IMR-90 (cell line): ENCODE measurements around the gene OR2H1. TPM values are rescaled to one million over a fixed set of nuclear protein-coding genes. Genes with fewer than 3 reads are reported as not detected.

ENCODE experiments used
- ATAC-seq: fragments of 200-7000 bp; cut with Tn5 transposase; 2 replicates; pipeline ENCODE4 v1.9.1; 2020; ENCODE audit warnings: low read depth, mild to moderate bottlenecking, moderate library complexity
- BruUV-seq: library from RNA; stranded (reverse); fragments of 400-500 nt; replicated peaks from 2 replicates; lab custom pipeline; 2021; lab: Mats Ljungman, UMichigan
- CTCF ChIA-PET: fragments of 300-600 bp; formaldehyde crosslinking; extraction: SDS; loops from one replicate; lab custom pipeline; 2021; ENCODE audit warnings: antibody characterized with exemption; lab: Yijun Ruan, JAX
- POLR2A ChIA-PET: fragments of 300-600 bp; sonication (Branson Sonifier 250); formaldehyde crosslinking; loops from one replicate; lab custom pipeline; 2022; ENCODE audit warnings: antibody characterized with exemption; ENCODE audit not compliant: unreplicated experiment; lab: Charles Lee
- DNase-seq: peaks from one replicate; pipeline ENCODE4 v3.0.0; 2013
- H2AFZ ChIP-seq: replicated peaks from 2 replicates; pipeline ENCODE3; 2013; ENCODE audit warnings: low read length, mild to moderate bottlenecking; ENCODE audit not compliant: poor library complexity
- H2AK5ac ChIP-seq: 2 replicates; pipeline ENCODE4 v1.6.1; 2013; ENCODE audit warnings: low read depth, low read length, inconsistent platforms
- H2AK9ac ChIP-seq: replicated peaks from 2 replicates; pipeline ENCODE3; 2013; ENCODE audit warnings: mild to moderate bottlenecking, low read depth, low read length, moderate library complexity; ENCODE audit not compliant: poor library complexity
- H2BK120ac ChIP-seq: 2 replicates; pipeline ENCODE4 v1.6.1; 2013; ENCODE audit warnings: low read depth, low read length, inconsistent platforms
- H2BK15ac ChIP-seq: 3 replicates; pipeline ENCODE4 v1.6.1; 2013; ENCODE audit warnings: low read depth, low read length, inconsistent platforms
- H2BK20ac ChIP-seq: 2 replicates; pipeline ENCODE4 v1.6.1; 2013; ENCODE audit warnings: low read depth, mild to moderate bottlenecking, inconsistent platforms, low read length, moderate library complexity
- H2BK5ac ChIP-seq: 2 replicates; pipeline ENCODE4 v1.6.1; 2013; ENCODE audit warnings: mild to moderate bottlenecking, low read depth, low read length, inconsistent platforms; ENCODE audit not compliant: poor library complexity, severe bottlenecking
- H3K14ac ChIP-seq: replicated peaks from 2 replicates; pipeline ENCODE4 v1.6.1; 2013; ENCODE audit warnings: low read depth, low read length, inconsistent platforms
- H3K18ac ChIP-seq: 2 replicates; pipeline ENCODE4 v1.6.1; 2013; ENCODE audit warnings: low read depth, low read length, control low read depth
- H3K23ac ChIP-seq: 2 replicates; pipeline ENCODE4 v1.6.1; 2013; ENCODE audit warnings: low read depth, low read length, inconsistent platforms
- H3K27ac ChIP-seq: 2 replicates; pipeline ENCODE4 v1.5.1; 2013; ENCODE audit warnings: mild to moderate bottlenecking, control low read depth, low read length; ENCODE audit not compliant: insufficient read depth
- H3K27me3 ChIP-seq: 2 replicates; pipeline ENCODE4 v1.6.1; 2013; ENCODE audit warnings: low read length; ENCODE audit not compliant: control insufficient read depth, insufficient read depth
- H3K36me3 ChIP-seq: 2 replicates; pipeline ENCODE4 v1.6.1; 2013; ENCODE audit warnings: low read length, mixed read lengths; ENCODE audit not compliant: control insufficient read depth, insufficient read depth
- H3K4ac ChIP-seq: 2 replicates; pipeline ENCODE4 v1.6.1; 2013; ENCODE audit warnings: low read depth, low read length, inconsistent platforms
- H3K4me1 ChIP-seq: 2 replicates; pipeline ENCODE4 v1.6.1; 2013; ENCODE audit warnings: low read length, mixed read lengths; ENCODE audit not compliant: control insufficient read depth, insufficient read depth
- H3K4me2 ChIP-seq: 2 replicates; pipeline ENCODE4 v1.6.1; 2013; ENCODE audit warnings: low read depth, mild to moderate bottlenecking, control low read depth, low read length, moderate library complexity
- H3K4me3 ChIP-seq: 2 replicates; pipeline ENCODE4 v1.5.1; 2013; ENCODE audit warnings: low read depth, mild to moderate bottlenecking, control low read depth, low read length, moderate library complexity; ENCODE audit not compliant: insufficient read depth
- H3K56ac ChIP-seq: 2 replicates; pipeline ENCODE4 v1.6.1; 2013; ENCODE audit warnings: low read length, inconsistent platforms; ENCODE audit not compliant: insufficient read depth; ENCODE audit errors: extremely low read depth
- H3K79me1 ChIP-seq, 2 experiments: 2 replicates each; pipeline ENCODE4 v1.6.1; 2013; ENCODE audit warnings: low read length in 2 of 2, inconsistent platforms in 1 of 2, low read depth in 1 of 2
- H3K9ac ChIP-seq: 2 replicates; pipeline ENCODE4 v1.6.1; 2013; ENCODE audit warnings: low read depth, low read length, control low read depth
- H3K9me1 ChIP-seq: 2 replicates; pipeline ENCODE4 v1.6.1; 2013; ENCODE audit warnings: low read length, inconsistent platforms; ENCODE audit not compliant: insufficient read depth
- H3K9me3 ChIP-seq: 2 replicates; pipeline ENCODE4 v1.6.1; 2013; ENCODE audit warnings: low read length; ENCODE audit not compliant: control insufficient read depth, insufficient read depth
- H4K20me1 ChIP-seq: 2 replicates; pipeline ENCODE4 v1.6.1; 2013; ENCODE audit warnings: low read length, inconsistent platforms; ENCODE audit not compliant: insufficient read depth
- H4K5ac ChIP-seq: 2 replicates; pipeline ENCODE4 v1.6.1; 2013; ENCODE audit warnings: mild to moderate bottlenecking, low read depth, low read length, control low read depth
- H4K8ac ChIP-seq, 2 experiments: 2 replicates each; pipeline ENCODE4 v1.6.1; 2013; ENCODE audit warnings: low read depth in 2 of 2, low read length in 2 of 2, control low read depth in 1 of 2, inconsistent platforms in 1 of 2
- H4K91ac ChIP-seq: 2 replicates; pipeline ENCODE4 v1.6.1; 2013; ENCODE audit warnings: low read depth, low read length, inconsistent platforms; ENCODE audit not compliant: insufficient read depth
- BHLHE40 ChIP-seq: fragments of 150-350 bp; IDR thresholded peaks from 2 replicates; pipeline ENCODE4 v1.6.1; 2016; ENCODE audit warnings: mild to moderate bottlenecking, low read depth, low read length
- CEBPB ChIP-seq: IDR thresholded peaks from 2 replicates; pipeline ENCODE4 v1.6.1; 2012; ENCODE audit warnings: low read depth, low read length, improper control_type of control experiment
- CHD1 ChIP-seq: IDR thresholded peaks from 2 replicates; pipeline ENCODE4 v1.6.1; 2012; ENCODE audit warnings: low read depth, low read length, improper control_type of control experiment
- CTCF ChIP-seq: conservative IDR thresholded peaks from 2 replicates; pipeline ENCODE4 v1.5.1; 2012; ENCODE audit warnings: mild to moderate bottlenecking, low read depth, low read length, improper control_type of control experiment
- ELK1 ChIP-seq: fragments of 150-350 bp; IDR thresholded peaks from 2 replicates; pipeline ENCODE4 v1.6.1; 2016; ENCODE audit warnings: low read depth, mild to moderate bottlenecking, low read length, moderate library complexity, borderline replicate concordance
- FOS ChIP-seq: fragments of 150-350 bp; IDR thresholded peaks from 2 replicates; pipeline ENCODE4 v1.6.1; 2016; ENCODE audit warnings: low read depth, low read length
- MAFK ChIP-seq: IDR thresholded peaks from 2 replicates; pipeline ENCODE4 v1.6.1; 2012; ENCODE audit warnings: low read depth, low read length, improper control_type of control experiment
- MAZ ChIP-seq: IDR thresholded peaks from 2 replicates; pipeline ENCODE4 v1.6.1; 2012; ENCODE audit warnings: low read depth, mild to moderate bottlenecking, low read length, improper control_type of control experiment, moderate library complexity, borderline replicate concordance
- MXI1 ChIP-seq: IDR thresholded peaks from 2 replicates; pipeline ENCODE4 v1.6.1; 2012; ENCODE audit warnings: low read depth, mild to moderate bottlenecking, low read length, moderate library complexity, borderline replicate concordance
- NFE2L2 ChIP-seq: fragments of 150-350 bp; IDR thresholded peaks from 2 replicates; pipeline ENCODE4 v1.6.1; 2016; ENCODE audit warnings: low read depth, mild to moderate bottlenecking, low read length
- POLR2A ChIP-seq: IDR thresholded peaks from 2 replicates; pipeline ENCODE4 v1.6.1; 2012; ENCODE audit warnings: mild to moderate bottlenecking, low read depth, low read length
- RAD21 ChIP-seq: IDR thresholded peaks from 2 replicates; pipeline ENCODE4 v1.6.1; 2012; ENCODE audit warnings: low read length, improper control_type of control experiment
- RCOR1 ChIP-seq: IDR thresholded peaks from 2 replicates; pipeline ENCODE4 v1.6.1; 2012; ENCODE audit warnings: mild to moderate bottlenecking, low read length, improper control_type of control experiment; ENCODE audit not compliant: insufficient replicate concordance
- RFX5 ChIP-seq: IDR thresholded peaks from 2 replicates; pipeline ENCODE4 v1.8.0; 2012; ENCODE audit warnings: low read depth, mild to moderate bottlenecking, low read length, moderate library complexity
- SMC3 ChIP-seq: fragments of 150-350 bp; IDR thresholded peaks from 2 replicates; pipeline ENCODE4 v1.6.1; 2016; ENCODE audit warnings: low read depth, mild to moderate bottlenecking, antibody characterized with exemption, low read length, moderate library complexity
- USF2 ChIP-seq: fragments of 150-350 bp; IDR thresholded peaks from 2 replicates; pipeline ENCODE4 v1.6.1; 2017; ENCODE audit warnings: mild to moderate bottlenecking, antibody characterized with exemption, low read length, low read depth
- WGBS, 2 experiments: methylation state at CpG; one replicate each; pipeline versions ENCODE4 v1.1.5 to v1.1.7; 2013; ENCODE audit warnings: missing lambda C conversion rate in 2 of 2; ENCODE audit not compliant: insufficient read length in 1 of 2; ENCODE audit errors: extremely low coverage in 2 of 2; 5-methylcytosine and 5-hydroxymethylcytosine counted together
- dilution Hi-C: fragments of 300-500 bp; cut with HindIII; formaldehyde crosslinking; loops from one replicate; pipeline ENCODE4 v1.14.3; 2018; ENCODE audit warnings: low sequenced_read_pairs; ENCODE audit not compliant: unreplicated experiment
- in situ Hi-C: fragments of 300-500 bp; cut with MboI; formaldehyde crosslinking; loops from 3 replicates; pipeline ENCODE4 v1.14.3; 2019; ENCODE audit warnings: low sequenced_read_pairs, inconsistent platforms, mixed read lengths
- intact Hi-C: fragments of 100-400 bp; cut with micrococcal nuclease; formaldehyde crosslinking; loops from 2 replicates; pipeline ENCODE4 v1.10.0; 2022
- polyA plus RNA-seq, 3 experiments: library from polyadenylated mRNA; depleted of rRNA; stranded (reverse); fragments of >200 nt; gene quantifications; 2 replicates each; pipeline ENCODE4 v1.2.3, GENCODE V29; 2012; ENCODE audit warnings: low replicate concordance in 1 of 3
- total RNA-seq: library from RNA; depleted of rRNA; stranded (reverse); fragments of >200 nt; gene quantifications from 2 replicates; pipeline ENCODE4 v1.2.3, GENCODE V29; 2012

Gene OR2H1
- total and polyA plus RNA-seq, 2 of the 4 experiments (the other 2 are of a cell fraction): not detected

- Histone ChIP-seq H3K36me3 (no peaks in the 10 kb centered on the region), H2BK5ac (no peak overlapping the region), H3K27me3 (no peaks in the 10 kb centered on the region), H2BK15ac (no peak overlapping the region), H3K4me3 (no peak overlapping the region), H3K18ac (no peak overlapping the region), H3K9me1 (no peaks in the 10 kb centered on the region), H2BK20ac (no peak overlapping the region), H4K5ac (no peak overlapping the region), H3K9ac (no peak overlapping the region), H3K23ac (no peak overlapping the region), H3K79me1 (no peaks in the 10 kb centered on the region), H4K91ac (no peak overlapping the region), H2AK9ac (no peak overlapping the region), H2AFZ (peak overlapping the region; percentile 19), H3K4me1 (no peaks in the 10 kb centered on the region), H3K4ac (no peak overlapping the region), H3K9me3 (peaks cover 8% of the 10 kb centered on the region; the same call in 1 of the 2 replicates), H2BK120ac (no peak overlapping the region), H3K4me2 (no peak overlapping the region), H4K20me1 (no peaks in the 10 kb centered on the region), H2AK5ac (no peak overlapping the region), H3K27ac (no peak overlapping the region), H3K14ac (no peak overlapping the region), H3K56ac (no peak overlapping the region), H4K8ac (no peak overlapping the region)
- TF ChIP-seq RCOR1 (no peak), MAFK (no peak), CEBPB (no peak), ELK1 (no peak), NFE2L2 (no peak), POLR2A (no peak), CHD1 (no peak), FOS (no peak), RAD21 (no peak), CTCF (no peak), BHLHE40 (no peak), USF2 (no peak), MAZ (no peak), SMC3 (no peak), MXI1 (no peak), RFX5 (no peak)
- in situ Hi-C loops: no loop called here
- DNase-seq (no peak), ATAC-seq (no peak)
- CTCF ChIA-PET: no interaction called here
- WGBS, 2 experiments: 24% methylated on average over 3 of the region's 6 CpGs; no CpG with 5 or more reads in 1 of the 2 experiments
- BruUV-seq: no TSS peak
- POLR2A ChIA-PET: no interaction called here
- dilution Hi-C loops: no loop called here
- intact Hi-C loops: no loop called here
Observed at GRCh38 chr6:29509239-29509638, 52.3 kb downstream of the OR2H1 start.
